VCaP (cell line): ENCODE data around the gene ACY1.

ENCODE experiments used
- H3K27ac ChIP-seq: fragments of 450-650 bp; 2 replicates; pipeline ENCODE4 v1.5.1; 2017
- TF ChIP-seq, protein P1 (sequence below): fragments of 450-650 bp; conservative IDR thresholded peaks from 2 replicates; pipeline ENCODE4 v1.5.1; 2017; ENCODE audit warnings: mild to moderate bottlenecking, moderate library complexity

ACY1 gene

DNA sequence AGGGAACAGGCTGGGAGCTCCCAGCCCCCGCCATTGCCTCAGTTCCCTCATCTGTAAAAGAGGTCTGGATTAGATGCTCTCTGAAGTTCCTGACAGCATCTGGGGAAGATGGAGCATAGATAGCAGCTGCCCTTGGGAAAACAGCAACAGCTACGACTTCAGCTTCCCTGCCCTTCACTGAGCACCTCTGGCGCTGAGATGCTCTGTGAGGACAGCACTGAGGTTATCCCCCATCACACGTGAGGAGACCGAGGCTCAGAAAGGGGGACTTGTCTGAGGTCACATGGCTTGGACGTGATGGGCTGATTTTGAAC, 23.4 kb downstream of the ACY1 start:
- no peak overlapping the region; the same call in 1 of the 2 replicates for H3K27ac ChIP-seq
- TF ChIP-seq, protein P1, sequence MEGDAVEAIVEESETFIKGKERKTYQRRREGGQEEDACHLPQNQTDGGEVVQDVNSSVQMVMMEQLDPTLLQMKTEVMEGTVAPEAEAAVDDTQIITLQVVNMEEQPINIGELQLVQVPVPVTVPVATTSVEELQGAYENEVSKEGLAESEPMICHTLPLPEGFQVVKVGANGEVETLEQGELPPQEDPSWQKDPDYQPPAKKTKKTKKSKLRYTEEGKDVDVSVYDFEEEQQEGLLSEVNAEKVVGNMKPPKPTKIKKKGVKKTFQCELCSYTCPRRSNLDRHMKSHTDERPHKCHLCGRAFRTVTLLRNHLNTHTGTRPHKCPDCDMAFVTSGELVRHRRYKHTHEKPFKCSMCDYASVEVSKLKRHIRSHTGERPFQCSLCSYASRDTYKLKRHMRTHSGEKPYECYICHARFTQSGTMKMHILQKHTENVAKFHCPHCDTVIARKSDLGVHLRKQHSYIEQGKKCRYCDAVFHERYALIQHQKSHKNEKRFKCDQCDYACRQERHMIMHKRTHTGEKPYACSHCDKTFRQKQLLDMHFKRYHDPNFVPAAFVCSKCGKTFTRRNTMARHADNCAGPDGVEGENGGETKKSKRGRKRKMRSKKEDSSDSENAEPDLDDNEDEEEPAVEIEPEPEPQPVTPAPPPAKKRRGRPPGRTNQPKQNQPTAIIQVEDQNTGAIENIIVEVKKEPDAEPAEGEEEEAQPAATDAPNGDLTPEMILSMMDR = no peak

DNA sequence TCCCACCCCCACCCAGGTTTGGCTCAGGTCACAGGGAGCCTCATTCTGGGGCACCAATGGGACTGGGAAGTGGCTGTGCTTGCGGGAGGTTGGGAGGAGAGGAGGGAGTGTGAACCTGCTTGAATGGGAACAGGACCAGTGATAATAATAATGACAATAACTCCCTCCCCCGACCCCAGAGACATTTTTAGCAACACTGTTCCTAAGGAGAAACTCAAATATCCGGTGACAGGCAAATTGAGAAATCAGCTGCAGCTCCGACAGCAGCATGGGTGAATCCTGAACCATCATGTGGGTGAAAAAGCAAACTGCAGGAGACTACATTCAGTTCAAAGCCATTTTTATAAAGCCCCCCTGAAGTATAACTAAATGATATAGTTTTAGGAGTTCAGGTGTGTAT, 24.0 kb downstream of the ACY1 start:
- TF ChIP-seq, protein P1 = no peak

DNA sequence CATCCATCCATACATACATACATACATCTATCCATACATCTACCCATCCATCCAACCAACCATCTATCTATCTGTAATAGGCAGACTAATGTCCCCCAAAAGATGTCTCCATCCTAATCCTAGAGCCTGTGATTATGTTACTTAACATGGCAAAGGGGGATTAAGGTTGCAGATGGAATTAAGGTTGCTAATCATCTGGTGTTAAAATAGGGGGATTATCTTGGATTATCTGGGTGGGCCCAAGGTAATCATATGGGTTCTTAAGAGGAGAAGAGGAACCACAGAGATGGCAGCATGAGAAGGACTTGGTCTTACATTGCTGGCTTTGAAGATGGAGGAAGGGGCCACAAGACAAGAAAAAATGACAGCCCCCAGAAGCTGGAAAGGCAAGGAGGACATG, 27.1 kb downstream of the ACY1 start:
- TF ChIP-seq, protein P1 = no peak
- no peak overlapping the region for H3K27ac ChIP-seq

More for the DNA sequence above, 24.0 kb downstream of the ACY1 start:
- no peak overlapping the region for H3K27ac ChIP-seq

DNA sequence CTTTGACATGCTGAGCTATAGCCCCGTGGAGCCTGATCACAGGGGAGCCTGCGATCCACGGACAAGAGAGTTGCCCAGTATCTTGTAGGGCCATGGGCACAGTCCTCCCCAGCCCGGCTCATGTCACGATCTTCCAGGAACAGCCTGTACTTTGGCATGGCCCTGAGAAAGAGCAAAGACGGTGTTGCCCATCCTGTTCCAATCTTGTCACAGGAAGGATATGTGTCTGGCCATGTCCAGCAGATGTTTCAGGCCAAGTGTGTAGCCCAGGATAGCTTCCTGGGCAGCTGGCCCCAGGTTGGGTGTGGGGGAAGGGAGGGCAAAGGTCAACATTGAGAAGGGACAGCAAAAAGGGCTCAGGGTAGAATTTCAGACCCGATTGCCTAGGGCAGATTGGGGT, 29.4 kb downstream of the ACY1 start:
- TF ChIP-seq, protein P1 = no peak
- H3K27ac ChIP-seq = no peak overlapping the region

DNA sequence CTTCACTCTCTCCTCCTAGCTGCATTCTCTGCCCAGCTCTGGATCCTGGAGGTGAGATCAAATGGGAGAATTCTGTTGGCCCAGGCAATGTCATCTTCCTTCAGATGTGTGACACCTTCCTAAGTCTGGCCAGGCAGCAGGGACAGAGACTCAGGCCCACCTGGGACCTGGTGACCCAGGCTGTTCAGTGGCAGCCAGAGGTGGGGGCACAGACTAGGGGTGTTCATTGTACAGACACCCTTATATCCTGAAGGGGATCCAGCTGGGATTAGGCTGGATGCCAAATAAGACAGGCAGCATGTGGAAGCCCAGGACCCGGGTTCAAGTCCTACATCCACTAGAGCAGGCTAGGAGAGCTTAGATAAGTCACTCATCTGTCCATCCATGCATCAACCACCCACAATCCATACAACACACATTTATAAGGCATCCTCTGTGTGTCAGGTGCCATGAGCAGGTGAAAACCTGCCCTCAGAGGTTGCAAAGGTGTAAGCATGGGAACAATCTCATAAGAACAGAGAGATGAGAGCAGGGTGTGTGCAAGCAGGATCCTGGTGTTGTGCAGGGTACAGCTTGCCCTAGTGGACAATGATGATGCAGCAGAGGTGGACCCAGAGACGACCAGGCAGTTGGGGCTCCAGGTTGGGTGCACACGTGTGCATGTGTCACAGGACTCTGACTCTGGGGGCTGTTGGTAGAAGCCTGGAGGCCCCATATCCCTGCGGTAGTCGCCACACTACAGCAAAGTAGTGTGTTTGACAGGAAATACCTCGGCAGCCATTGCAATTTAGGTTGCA, 30.7 kb downstream of the ACY1 start:
- H3K27ac ChIP-seq = no peak overlapping the region
- TF ChIP-seq, protein P1 = no peak

DNA sequence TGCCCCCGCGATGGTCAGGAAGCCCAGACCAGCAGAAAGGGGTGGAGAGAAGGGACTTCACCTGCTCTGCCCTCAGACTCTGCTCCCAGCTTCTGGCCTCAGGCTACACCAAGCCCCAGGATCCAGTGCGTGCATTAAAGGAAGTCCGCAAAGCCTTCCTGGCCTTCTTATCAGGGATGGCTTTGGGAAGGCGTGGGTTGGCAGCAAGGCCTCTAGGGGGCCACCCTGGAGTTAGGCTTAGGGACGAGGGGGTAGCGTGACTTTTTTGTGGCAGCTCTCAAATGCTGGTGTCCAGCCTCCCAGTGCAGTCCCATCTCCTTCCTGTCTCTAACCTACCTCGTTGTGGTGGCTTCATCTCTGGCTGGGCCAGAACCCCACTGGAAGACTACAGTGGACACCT, 31.3 kb downstream of the ACY1 start:
- no peak overlapping the region for H3K27ac ChIP-seq
- TF ChIP-seq, protein P1 = no peak

DNA sequence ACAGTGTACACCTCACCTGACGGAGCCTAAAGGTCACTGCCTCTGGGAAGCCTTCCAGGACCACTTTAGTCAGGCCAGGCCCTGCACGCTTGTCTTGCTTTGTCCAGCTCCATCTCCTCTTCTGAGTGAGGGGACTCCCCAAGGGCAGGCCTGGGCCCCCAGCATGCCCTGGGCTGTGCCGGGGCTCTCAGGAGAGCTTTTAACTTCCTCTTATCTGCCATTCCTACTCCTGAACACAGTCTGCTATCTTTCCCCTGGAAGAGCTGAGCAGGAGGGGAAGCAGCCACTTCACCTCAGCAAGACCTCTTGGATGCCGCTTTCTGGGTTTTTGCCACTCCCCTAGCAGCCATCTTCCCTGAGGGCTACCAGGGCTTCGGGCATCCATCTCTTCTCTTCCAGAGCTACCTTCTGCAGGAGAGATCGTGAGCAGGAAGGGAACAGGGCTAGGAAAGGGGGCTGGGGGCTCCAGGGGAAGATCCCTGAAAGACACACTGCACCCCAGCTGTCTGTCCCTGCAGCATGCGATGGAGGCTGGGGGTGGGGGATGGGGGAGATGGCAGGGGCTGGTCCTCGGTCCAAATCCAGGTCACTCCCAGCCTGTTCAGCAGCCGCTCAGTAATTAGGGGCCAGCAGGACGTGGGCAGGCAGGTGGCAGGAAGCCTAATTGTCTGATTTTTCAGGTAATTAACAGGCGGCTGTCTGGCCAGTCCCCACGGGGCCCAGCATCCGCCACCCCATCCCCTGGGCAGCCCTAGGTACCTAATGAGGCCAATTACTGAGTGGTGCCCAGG, 32.3 kb downstream of the ACY1 start:
- no peak overlapping the region for H3K27ac ChIP-seq
- TF ChIP-seq, protein P1 = no peak
